B cell (primary cell): ENCODE measurements around the gene SH3RF3. TPM values are rescaled to one million over a fixed set of nuclear protein-coding genes. Genes with fewer than 3 reads are reported as not detected.

ENCODE experiments used
- ATAC-seq: fragments of 200-7000 bp; cut with Tn5 transposase; one replicate; pipeline ENCODE4 v1.10.0; 2021; ENCODE audit warnings: low read depth, mild to moderate bottlenecking, moderate number of reproducible peaks, moderate library complexity
- CTCF ChIA-PET: fragments of 350-600 bp; sonication (Branson Sonifier 250); formaldehyde crosslinking; loops from one replicate; lab custom pipeline; 2021; ENCODE audit warnings: antibody characterized with exemption, inconsistent platforms; lab: Charles Lee
- POLR2A ChIA-PET: fragments of 350-600 bp; sonication (Branson Sonifier 250); formaldehyde crosslinking; loops from one replicate; lab custom pipeline; 2021; ENCODE audit warnings: antibody characterized with exemption; lab: Charles Lee
- DNase-seq: peaks from one replicate; pipeline ENCODE4 v3.0.0; 2013
- H2AFZ ChIP-seq: 2 replicates; pipeline ENCODE4 v1.6.1; 2012; ENCODE audit warnings: mild to moderate bottlenecking, low read depth, low read length; ENCODE audit not compliant: insufficient read depth, poor library complexity, severe bottlenecking
- H3K27ac ChIP-seq, 2 donors: 1 replicate in 1 of 2; 2 replicates in 1 of 2; pipeline ENCODE4 v1.5.1; 2012 to 2013; ENCODE audit warnings: low read length in 2 of 2, mild to moderate bottlenecking in 2 of 2, moderate library complexity in 1 of 2
- H3K27me3 ChIP-seq, 4 experiments: fragments of 200-600 bp in 1 of 4; sonication (generic) in 1 of 4; replicated peaks in 1 of 4; 1 replicate in 2 of 4; 2 replicates in 2 of 4; pipeline versions ENCODE4 v1.6.1 to v1.7.0; 2013 to 2016; ENCODE audit warnings: low read length in 3 of 4, mild to moderate bottlenecking in 2 of 4, mixed read lengths in 1 of 4, moderate library complexity in 1 of 4; ENCODE audit not compliant: insufficient read depth in 4 of 4, control insufficient read depth in 3 of 4; ENCODE audit errors: control extremely low read depth in 1 of 4
- H3K36me3 ChIP-seq, 2 experiments: replicated peaks in 1 of 2; 1 replicate in 1 of 2; 2 replicates in 1 of 2; pipeline versions ENCODE4 v1.6.1 to v1.7.1; 2013; ENCODE audit warnings: low read length in 1 of 2; ENCODE audit not compliant: insufficient read depth in 2 of 2, control insufficient read depth in 1 of 2; ENCODE audit errors: control extremely low read depth in 1 of 2, extremely low read depth in 1 of 2
- H3K4me1 ChIP-seq, 2 donors: fragments of 200-600 bp in 1 of 2; sonication (generic) in 1 of 2; 1 replicate in 1 of 2; 2 replicates in 1 of 2; pipeline versions ENCODE4 v1.5.1 to v1.6.1; 2013 to 2017; ENCODE audit warnings: low read length in 2 of 2; ENCODE audit not compliant: control insufficient read depth in 2 of 2, insufficient read depth in 2 of 2
- H3K4me2 ChIP-seq: replicated peaks from 2 replicates; pipeline ENCODE3; 2012; ENCODE audit warnings: mild to moderate bottlenecking, low read depth, low read length; ENCODE audit not compliant: poor library complexity, severe bottlenecking
- H3K4me3 ChIP-seq, 5 experiments: fragments of 200-600 bp in 1 of 5; sonication (generic) in 1 of 5; 1 replicate in 3 of 5; 2 replicates in 2 of 5; pipeline versions ENCODE4 v1.5.1 to v1.7.0; 2011 to 2016; ENCODE audit warnings: low read length in 4 of 5, mild to moderate bottlenecking in 4 of 5, low read depth in 2 of 5, control low read depth in 1 of 5, moderate library complexity in 1 of 5; ENCODE audit not compliant: insufficient read depth in 1 of 5; ENCODE audit errors: control extremely low read depth in 1 of 5, extremely low read depth in 1 of 5
- H3K79me2 ChIP-seq: fragments of 200-600 bp; sonication (generic); one replicate; pipeline ENCODE4 v1.6.0; 2016; ENCODE audit warnings: low read length; ENCODE audit not compliant: control insufficient read depth, insufficient read depth
- H3K9ac ChIP-seq: fragments of 200-600 bp; sonication (generic); 2 replicates; pipeline ENCODE4 v1.6.1; 2017; ENCODE audit warnings: mild to moderate bottlenecking, low read length, moderate library complexity
- H3K9me3 ChIP-seq, 3 donors: one replicate each; pipeline versions ENCODE4 v1.6.1 to v1.7.1; 2013; ENCODE audit warnings: low read length in 2 of 3; ENCODE audit not compliant: control insufficient read depth in 2 of 3, insufficient read depth in 1 of 3; ENCODE audit errors: control extremely low read depth in 1 of 3
- H4K20me1 ChIP-seq: 2 replicates; pipeline ENCODE4 v1.6.0; 2012; ENCODE audit warnings: mild to moderate bottlenecking, low read length; ENCODE audit not compliant: insufficient read depth, control insufficient read depth, poor library complexity, severe bottlenecking
- H3K27ac Mint-ChIP-seq: one replicate; pipeline ENCODE4 v1.8.0; 2021; ENCODE audit warnings: mixed read lengths
- H3K27me3 Mint-ChIP-seq: one replicate; pipeline ENCODE4 v1.8.0; 2021; ENCODE audit warnings: mixed read lengths
- H3K4me1 Mint-ChIP-seq: one replicate; pipeline ENCODE4 v1.8.0; 2021; ENCODE audit warnings: mixed read lengths
- H3K4me3 Mint-ChIP-seq: one replicate; pipeline ENCODE4 v1.8.0; 2021; ENCODE audit warnings: mixed read lengths
- H3K9me3 Mint-ChIP-seq: one replicate; pipeline ENCODE4 v1.8.0; 2022; ENCODE audit warnings: mixed read lengths; ENCODE audit not compliant: insufficient read depth
- CTCF ChIP-seq: fragments of 200-600 bp; IDR thresholded peaks from one replicate; pipeline ENCODE4 v1.8.0; 2022; ENCODE audit warnings: antibody characterized with exemption, mild to moderate bottlenecking
- EZH2 ChIP-seq: IDR thresholded peaks from 2 replicates; pipeline ENCODE4 v1.6.1; 2012; ENCODE audit warnings: borderline replicate concordance, low read depth, mild to moderate bottlenecking, moderate library complexity, low read length; ENCODE audit not compliant: insufficient read depth, poor library complexity, severe bottlenecking
- WGBS: methylation state at CpG from one replicate; pipeline ENCODE4 v1.1.5; 2013; ENCODE audit warnings: missing lambda C conversion rate; ENCODE audit not compliant: insufficient coverage; 5-methylcytosine and 5-hydroxymethylcytosine counted together
- intact Hi-C: fragments of 100-400 bp; cut with micrococcal nuclease; formaldehyde crosslinking; loops from one replicate; pipeline ENCODE4 v1.10.0; 2022
- polyA plus RNA-seq: library from polyadenylated mRNA; depleted of rRNA; stranded (reverse); fragments of >200 nt; gene quantifications from 2 replicates; pipeline ENCODE4 v1.2.3, GENCODE V29; 2012
- total RNA-seq, 2 donors: library from RNA; stranded (reverse); fragments of 120-200 nt in 1 of 2; gene quantifications; 1 replicate in 1 of 2; 2 replicates in 1 of 2; pipeline versions ENCODE4 v1.2.3 to v1.2.4, GENCODE V29; 2013 to 2022

The SH3RF3 gene
- total and polyA plus RNA-seq, 2 donors (not counting 1 experiment from before 2014, with no cell fraction given): 0.07 to 1.2 TPM

GRCh38 chr2:109226622-109227021 lies 97.6 kb downstream of the SH3RF3 start:
- ChIA-PET POLR2A (no interaction called here), CTCF (no interaction called here)
- intact Hi-C loops: no loop called here
- Histone ChIP-seq H3K9me3 (peaks cover 0 to 3% (median 0%) of the 10 kb centered on the region in 3 donors), H3K79me2 (peaks cover 6% of the 10 kb centered on the region), H3K27ac (no peak overlapping the region), H3K4me1 (peaks cover 0 to 22% of the 10 kb centered on the region in 2 donors), H3K27me3 (no peaks in the 10 kb centered on the region), H2AFZ (no peak overlapping the region), H3K36me3 (no peaks in the 10 kb centered on the region), H3K4me3 (no peak overlapping the region), H3K9ac (no peak overlapping the region), H3K4me2 (no peak overlapping the region), H4K20me1 (no peaks in the 10 kb centered on the region)
- peaks cover 23% of the 10 kb centered on the region for H3K4me1 Mint-ChIP-seq
- no peak for TF ChIP-seq EZH2
- TF ChIP-seq CTCF: no peak
- no peaks in the 10 kb centered on the region for H3K27me3 Mint-ChIP-seq
- no peaks in the 10 kb centered on the region for H3K9me3 Mint-ChIP-seq
- DNase-seq (no peak), ATAC-seq (no peak)
- 56% methylated on average over 4 of the region's 6 CpGs for WGBS
- H3K4me3 Mint-ChIP-seq: no peak overlapping the region
- H3K27ac Mint-ChIP-seq: no peak overlapping the region

GRCh38 chr2:109229094-109229675 lies 100.2 kb downstream of the SH3RF3 start:
- H3K4me1 ChIP-seq: peaks cover 13 to 37% of the 10 kb centered on the region in 2 donors
- no peak overlapping the region for H2AFZ ChIP-seq
- H3K9me3 ChIP-seq: peaks cover 0 to 3% (median 0%) of the 10 kb centered on the region in 3 donors
- no peaks in the 10 kb centered on the region for H4K20me1 ChIP-seq
- H3K4me2 ChIP-seq: no peak overlapping the region
- H3K27me3 ChIP-seq: no peaks in the 10 kb centered on the region
- Mint-ChIP-seq H3K27me3 (no peaks in the 10 kb centered on the region), H3K27ac (no peak overlapping the region), H3K4me1 (peaks cover 42% of the 10 kb centered on the region), H3K4me3 (no peak overlapping the region), H3K9me3 (no peaks in the 10 kb centered on the region)
- intact Hi-C loops: no loop called here
- ChIA-PET CTCF (no interaction called here), POLR2A (no interaction called here)
- H3K4me3 ChIP-seq: no peak overlapping the region
- H3K27ac ChIP-seq: no peak overlapping the region
- H3K79me2 ChIP-seq: peaks cover 6% of the 10 kb centered on the region
- H3K9ac ChIP-seq: no peak overlapping the region
- no peak for TF ChIP-seq EZH2
- DNase-seq (no peak), ATAC-seq (no peak)
- 96% methylated on average over 3 of the region's 4 CpGs for WGBS
- no peaks in the 10 kb centered on the region for H3K36me3 ChIP-seq
